Measurements from ENCODE around the gene RANBP1.

DNA sequence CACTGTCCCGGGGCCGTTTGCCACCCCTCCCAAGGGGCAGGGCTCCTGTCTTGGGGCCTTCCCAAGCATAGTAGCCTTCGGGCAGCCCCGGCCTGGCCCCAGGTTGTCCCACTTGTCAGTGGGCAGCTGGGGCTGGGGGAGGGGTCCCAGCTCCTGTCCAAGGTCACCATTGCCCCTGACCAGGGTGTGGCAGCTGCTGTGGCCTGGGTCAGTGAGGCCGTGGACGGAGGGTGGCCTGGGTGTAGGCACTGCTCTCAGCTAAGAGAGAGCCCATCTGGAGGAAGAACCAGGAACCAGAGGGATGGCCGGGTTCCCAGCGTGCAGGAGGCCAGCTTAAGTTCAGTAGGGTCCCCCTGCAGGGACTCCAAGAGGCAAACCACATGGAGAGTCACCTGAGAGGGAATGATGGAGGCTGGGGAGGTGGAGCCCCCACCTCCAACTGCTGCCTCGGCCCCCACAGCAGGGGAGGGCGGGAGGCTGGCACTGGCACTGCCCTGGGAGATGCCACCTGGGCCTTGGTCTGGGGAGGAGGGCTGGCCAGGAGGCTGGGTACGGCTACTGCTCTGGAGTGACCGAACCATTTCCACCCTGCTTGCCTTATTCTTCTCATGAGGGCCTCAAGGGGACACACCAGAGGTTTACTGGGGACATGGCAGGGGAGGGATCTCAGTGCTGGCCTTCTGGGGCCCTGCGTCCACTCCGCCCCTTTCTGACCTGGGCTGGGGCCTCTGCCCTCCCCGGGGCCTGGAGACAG, 41.7 kb downstream of the RANBP1 start:
- TF ChIP-seq, protein P1, sequence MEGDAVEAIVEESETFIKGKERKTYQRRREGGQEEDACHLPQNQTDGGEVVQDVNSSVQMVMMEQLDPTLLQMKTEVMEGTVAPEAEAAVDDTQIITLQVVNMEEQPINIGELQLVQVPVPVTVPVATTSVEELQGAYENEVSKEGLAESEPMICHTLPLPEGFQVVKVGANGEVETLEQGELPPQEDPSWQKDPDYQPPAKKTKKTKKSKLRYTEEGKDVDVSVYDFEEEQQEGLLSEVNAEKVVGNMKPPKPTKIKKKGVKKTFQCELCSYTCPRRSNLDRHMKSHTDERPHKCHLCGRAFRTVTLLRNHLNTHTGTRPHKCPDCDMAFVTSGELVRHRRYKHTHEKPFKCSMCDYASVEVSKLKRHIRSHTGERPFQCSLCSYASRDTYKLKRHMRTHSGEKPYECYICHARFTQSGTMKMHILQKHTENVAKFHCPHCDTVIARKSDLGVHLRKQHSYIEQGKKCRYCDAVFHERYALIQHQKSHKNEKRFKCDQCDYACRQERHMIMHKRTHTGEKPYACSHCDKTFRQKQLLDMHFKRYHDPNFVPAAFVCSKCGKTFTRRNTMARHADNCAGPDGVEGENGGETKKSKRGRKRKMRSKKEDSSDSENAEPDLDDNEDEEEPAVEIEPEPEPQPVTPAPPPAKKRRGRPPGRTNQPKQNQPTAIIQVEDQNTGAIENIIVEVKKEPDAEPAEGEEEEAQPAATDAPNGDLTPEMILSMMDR (optimal IDR thresholded peaks at IDR 0.05 in 1 of 3, IDR thresholded peaks at IDR 0.05 in 1 of 3, conservative IDR thresholded peaks at IDR 0.05 in 1 of 3; ENCODE audit: extremely low read depth in 1 of 3, insufficient read depth in 2 of 3, low read length in 3 of 3): no peak
- no peak for TF ChIP-seq EZH2 (IDR thresholded peaks at IDR 0.05; ENCODE audit: low read length)

All from keratinocyte (primary cell).